Measurements from ENCODE around the gene GALNT2. TPM values are rescaled to one million over a fixed set of nuclear protein-coding genes. Genes with fewer than 3 reads are reported as not detected.

GALNT2 gene
- total and polyA plus RNA-seq, 9 of the 15 experiments (the other 6 are each of a cell fraction or from before 2014, with no cell fraction given): 1.6 to 106 (median 51.9) TPM

GRCh38 chr1:230067871-230068620 lies 1.0 kb downstream of the GALNT2 start (continued):
- TF ChIP-seq ATF3 (IDR thresholded peaks at IDR 0.05) (no peak), ATF3 (CRISPR knock-in tag; conservative IDR thresholded peaks at IDR 0.05) (no peak), MAFF (IDR thresholded peaks at IDR 0.05; ENCODE audit: low read length) (no peak), MYBL2 (IDR thresholded peaks at IDR 0.05; ENCODE audit: low read depth) (no peak; the same call in 1 of the 2 replicates), MYBL2 (CRISPR knock-in tag; IDR thresholded peaks at IDR 0.05; ENCODE audit: borderline replicate concordance) (no peak), ARID3B (CRISPR knock-in tag; IDR thresholded peaks at IDR 0.05; ENCODE audit: borderline replicate concordance) (no peak), HSF4 (CRISPR knock-in tag; IDR thresholded peaks at IDR 0.05; ENCODE audit: borderline replicate concordance) (no peak), ZNF655 (CRISPR knock-in tag; IDR thresholded peaks at IDR 0.05) (no peak), POLR3G (IDR thresholded peaks at IDR 0.05; ENCODE audit: extremely low read depth, insufficient read length, insufficient replicate concordance) (no peak), TCF7 (IDR thresholded peaks at IDR 0.05; ENCODE audit: borderline replicate concordance) (no peak), ZNF407 (IDR thresholded peaks at IDR 0.05; ENCODE audit: low read depth) (no peak), NCOA4 (IDR thresholded peaks at IDR 0.05; ENCODE audit: partially characterized antibody) (no peak)

Data from K562 (cell line).